PC-9 (cell line): ENCODE data around the gene MGAT5. TPM values are rescaled to one million over a fixed set of nuclear protein-coding genes. Genes with fewer than 3 reads are reported as not detected.

Source experiments
- BruUV-seq: library from RNA; stranded (reverse); fragments of 400-500 nt; replicated peaks from 2 replicates; lab custom pipeline; 2021; lab: Mats Ljungman, UMichigan
- CTCF ChIA-PET: fragments of 300-600 bp; sonication (Branson Sonifier 250); formaldehyde crosslinking; loops from one replicate; lab custom pipeline; 2022; ENCODE audit warnings: antibody characterized with exemption; lab: Charles Lee
- POLR2A ChIA-PET: fragments of 300-600 bp; sonication (Branson Sonifier 250); formaldehyde crosslinking; loops from one replicate; lab custom pipeline; 2022; ENCODE audit warnings: antibody characterized with exemption; ENCODE audit not compliant: unreplicated experiment; lab: Charles Lee
- DNase-seq, 2 experiments: peaks; one replicate each; pipeline versions ENCODE4 v3.0.0 to v3.0.0-alpha.2; 2015 to 2022; ENCODE audit warnings: mixed read lengths in 1 of 2
- H2AFZ ChIP-seq: fragments of 200-600 bp; sonication (generic); 2 replicates; pipeline ENCODE4 v1.8.1; 2017; ENCODE audit warnings: antibody characterized with exemption
- H3F3A ChIP-seq: fragments of 200-600 bp; sonication (generic); 2 replicates; pipeline ENCODE4 v1.8.1; 2017; ENCODE audit warnings: antibody characterized with exemption, mild to moderate bottlenecking, low read depth; ENCODE audit not compliant: insufficient read depth
- H3K27ac ChIP-seq: fragments of 200-600 bp; sonication (generic); 2 replicates; pipeline ENCODE4 v1.6.1; 2016; ENCODE audit warnings: mixed run types
- H3K27me3 ChIP-seq: fragments of 200-600 bp; sonication (generic); 2 replicates; pipeline ENCODE4 v1.6.1; 2016; ENCODE audit warnings: low read depth, mixed run types; ENCODE audit not compliant: insufficient read depth
- H3K36me3 ChIP-seq: fragments of 200-600 bp; sonication (generic); 2 replicates; pipeline ENCODE4 v1.6.1; 2016; ENCODE audit warnings: low read depth, mixed run types
- H3K4me1 ChIP-seq: fragments of 200-600 bp; sonication (generic); replicated peaks from 2 replicates; pipeline ENCODE4 v1.6.1; 2016; ENCODE audit warnings: mixed run types; ENCODE audit not compliant: insufficient read depth
- H3K4me2 ChIP-seq: fragments of 200-600 bp; sonication (generic); 2 replicates; pipeline ENCODE4 v1.6.1; 2017; ENCODE audit warnings: mixed run types
- H3K4me3 ChIP-seq: fragments of 200-600 bp; sonication (generic); 2 replicates; pipeline ENCODE4 v1.6.1; 2016; ENCODE audit warnings: mixed run types
- H3K79me2 ChIP-seq: fragments of 200-600 bp; sonication (generic); 2 replicates; pipeline ENCODE4 v1.6.1; 2017; ENCODE audit warnings: low read depth, mixed run types
- H3K9me2 ChIP-seq: fragments of 200-600 bp; sonication (generic); 2 replicates; pipeline ENCODE4 v1.8.1; 2017; ENCODE audit warnings: mild to moderate bottlenecking; ENCODE audit not compliant: insufficient read depth
- H3K9me3 ChIP-seq: fragments of 200-600 bp; sonication (generic); 2 replicates; pipeline ENCODE4 v1.8.1; 2016; ENCODE audit warnings: low read depth; ENCODE audit not compliant: insufficient read depth
- H4K20me1 ChIP-seq: fragments of 200-600 bp; sonication (generic); 2 replicates; pipeline ENCODE4 v1.8.1; 2017; ENCODE audit not compliant: insufficient read depth
- EZH2 ChIP-seq: fragments of 200-600 bp; sonication (generic); IDR thresholded peaks from 2 replicates; pipeline ENCODE4 v1.8.0; 2017; ENCODE audit warnings: antibody characterized with exemption, low read depth
- intact Hi-C: fragments of 100-400 bp; cut with micrococcal nuclease; formaldehyde crosslinking; loops from one replicate; pipeline ENCODE4 v1.10.0; 2022; ENCODE audit not compliant: unreplicated experiment
- total RNA-seq: library from RNA; stranded (reverse); gene quantifications from 2 replicates; pipeline ENCODE4 v1.2.3, GENCODE V29; 2021
- TF ChIP-seq, protein P1 (sequence below): fragments of 200-600 bp; sonication (generic); conservative IDR thresholded peaks from 2 replicates; pipeline ENCODE4 v1.6.1; 2017; ENCODE audit warnings: mixed run types, antibody characterized with exemption, mild to moderate bottlenecking, moderate library complexity

MGAT5 gene
- total RNA-seq, 1 experiment from 2014 or later, result 33.5 TPM

DNA sequence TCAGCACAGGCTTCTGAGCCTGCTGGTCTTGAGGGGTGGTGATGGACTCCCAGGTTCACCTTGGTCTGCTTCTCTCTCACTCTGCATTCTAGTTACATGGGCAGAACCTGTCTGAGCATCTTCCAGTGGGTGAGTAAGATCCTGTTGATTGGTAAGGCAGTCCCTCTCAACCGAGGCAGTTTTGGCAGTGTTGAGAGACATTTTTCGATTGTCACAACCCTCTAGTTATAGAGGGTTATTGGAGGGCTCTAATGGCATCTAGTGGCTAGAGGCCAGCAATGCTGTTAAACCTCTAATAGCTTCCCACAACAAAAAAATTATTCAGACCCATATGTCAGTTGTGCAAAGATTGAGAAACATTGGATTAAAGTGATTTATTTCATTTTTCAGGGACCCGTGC lies 9.3 kb upstream of the MGAT5 start:
- Histone ChIP-seq H2AFZ (no peak overlapping the region), H3F3A (no peaks in the 10 kb centered on the region), H3K4me1 (no peaks in the 10 kb centered on the region), H3K27me3 (no peaks in the 10 kb centered on the region), H3K36me3 (no peaks in the 10 kb centered on the region), H3K9me2 (no peaks in the 10 kb centered on the region), H3K9me3 (no peaks in the 10 kb centered on the region), H3K4me3 (no peak overlapping the region), H3K27ac (no peak overlapping the region), H3K4me2 (no peak overlapping the region), H4K20me1 (0 out of 2 replicates have a peak, but pooled peaks cover 3% of the 10 kb centered on the region), H3K79me2 (no peaks in the 10 kb centered on the region)
- TF ChIP-seq, protein P1, sequence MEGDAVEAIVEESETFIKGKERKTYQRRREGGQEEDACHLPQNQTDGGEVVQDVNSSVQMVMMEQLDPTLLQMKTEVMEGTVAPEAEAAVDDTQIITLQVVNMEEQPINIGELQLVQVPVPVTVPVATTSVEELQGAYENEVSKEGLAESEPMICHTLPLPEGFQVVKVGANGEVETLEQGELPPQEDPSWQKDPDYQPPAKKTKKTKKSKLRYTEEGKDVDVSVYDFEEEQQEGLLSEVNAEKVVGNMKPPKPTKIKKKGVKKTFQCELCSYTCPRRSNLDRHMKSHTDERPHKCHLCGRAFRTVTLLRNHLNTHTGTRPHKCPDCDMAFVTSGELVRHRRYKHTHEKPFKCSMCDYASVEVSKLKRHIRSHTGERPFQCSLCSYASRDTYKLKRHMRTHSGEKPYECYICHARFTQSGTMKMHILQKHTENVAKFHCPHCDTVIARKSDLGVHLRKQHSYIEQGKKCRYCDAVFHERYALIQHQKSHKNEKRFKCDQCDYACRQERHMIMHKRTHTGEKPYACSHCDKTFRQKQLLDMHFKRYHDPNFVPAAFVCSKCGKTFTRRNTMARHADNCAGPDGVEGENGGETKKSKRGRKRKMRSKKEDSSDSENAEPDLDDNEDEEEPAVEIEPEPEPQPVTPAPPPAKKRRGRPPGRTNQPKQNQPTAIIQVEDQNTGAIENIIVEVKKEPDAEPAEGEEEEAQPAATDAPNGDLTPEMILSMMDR, result no peak
- no peak for TF ChIP-seq EZH2
- ChIA-PET POLR2A (no interaction called here), CTCF (interaction anchor here (0.6 to 1.4 kb wide), 4 partner anchors 29 to 303 kb away, joined by 3 to 14 read pairs (median 5); no protein-coding TSS in a partner anchor)
- DNase-seq, result no peak
- intact Hi-C loops, result loop anchor here (2.0 kb wide), 1 partner anchor 358 kb away; no protein-coding TSS in a partner anchor
- no TSS peak for BruUV-seq

DNA sequence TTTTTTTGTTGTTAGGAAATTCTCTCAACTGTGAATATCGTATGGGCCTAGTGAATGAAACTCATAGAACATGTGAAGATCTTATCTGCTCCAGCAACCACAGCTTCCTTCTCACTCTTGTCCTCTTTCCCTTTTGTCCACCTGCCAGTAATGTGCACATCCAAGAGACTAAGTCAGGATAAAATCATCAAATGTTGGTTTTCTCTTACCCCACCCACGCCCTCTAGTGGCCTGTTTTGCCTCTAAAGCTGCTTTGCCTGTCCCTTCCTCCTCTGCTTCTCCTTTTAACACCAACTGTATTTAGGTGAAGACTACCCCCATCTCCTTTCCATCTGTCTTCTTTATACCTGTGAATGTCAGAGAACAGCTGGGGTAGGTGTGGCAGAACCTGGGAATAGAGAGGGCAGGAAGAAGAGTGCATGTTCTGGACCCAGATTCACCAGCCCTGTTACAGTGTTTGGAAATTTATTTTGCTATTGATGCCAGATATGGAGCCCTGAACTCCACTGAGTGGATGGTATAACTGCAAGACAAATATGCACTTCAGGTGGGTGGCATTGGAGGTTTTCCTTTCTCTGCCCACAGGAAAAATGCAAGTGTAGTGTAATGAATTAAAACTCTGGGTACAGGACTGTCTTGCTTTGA lies 8.4 kb upstream of the MGAT5 start:
- no TSS peak for BruUV-seq
- intact Hi-C loops, result loop anchor here (1.0 to 5.0 kb wide), 4 partner anchors 127 to 359 kb away; no protein-coding TSS in a partner anchor
- no peak for TF ChIP-seq EZH2
- TF ChIP-seq, protein P1, result peak; percentile 89

GRCh38 chr2:134246154-134246874 lies 7.6 kb upstream of the MGAT5 start:
- 0 out of 2 replicates have a peak, but pooled peaks cover 3% of the 10 kb centered on the region for H4K20me1 ChIP-seq
- H3K36me3 ChIP-seq, result no peaks in the 10 kb centered on the region
- no peaks in the 10 kb centered on the region for H3K27me3 ChIP-seq
- no peaks in the 10 kb centered on the region for H3K79me2 ChIP-seq
- ChIA-PET POLR2A (interaction anchor here (0.7 kb wide), 1 partner anchor 65 kb away, joined by 17 read pairs; no protein-coding TSS in a partner anchor), CTCF (interaction anchor here (0.6 to 1.4 kb wide), 3 partner anchors 30 to 128 kb away, joined by 6 to 14 read pairs (median 6); no protein-coding TSS in a partner anchor)
- no peaks in the 10 kb centered on the region for H3F3A ChIP-seq
- H3K4me3 ChIP-seq, result no peak overlapping the region
- DNase-seq, result no peak
- no peaks in the 10 kb centered on the region for H3K4me1 ChIP-seq
- intact Hi-C loops, result loop anchor here (5.0 kb wide), 1 partner anchor 166 kb away; no protein-coding TSS in a partner anchor
- H2AFZ ChIP-seq, result no peak overlapping the region
- H3K9me3 ChIP-seq, result no peaks in the 10 kb centered on the region
- no TSS peak for BruUV-seq
- TF ChIP-seq, protein P1, result no peak
- no peak for TF ChIP-seq EZH2
- H3K27ac ChIP-seq, result no peak overlapping the region
- no peaks in the 10 kb centered on the region for H3K9me2 ChIP-seq
- H3K4me2 ChIP-seq, result no peak overlapping the region

More for the DNA sequence above, 8.4 kb upstream of the MGAT5 start:
- POLR2A ChIA-PET, result no interaction called here
- H3K9me3 ChIP-seq, result no peaks in the 10 kb centered on the region
- no peak overlapping the region for H3K4me2 ChIP-seq
- peak; percentile 46 to 63 for DNase-seq
- no peaks in the 10 kb centered on the region for H3K27me3 ChIP-seq
- H3K36me3 ChIP-seq, result no peaks in the 10 kb centered on the region
- no peaks in the 10 kb centered on the region for H3F3A ChIP-seq
- CTCF ChIA-PET, result interaction anchor here (0.6 to 1.4 kb wide), 5 partner anchors 30 to 302 kb away, joined by 3 to 14 read pairs (median 6); no protein-coding TSS in a partner anchor
- no peak overlapping the region for H3K4me3 ChIP-seq
- H3K79me2 ChIP-seq, result no peaks in the 10 kb centered on the region
- no peak overlapping the region for H3K27ac ChIP-seq
- no peaks in the 10 kb centered on the region for H3K4me1 ChIP-seq
- H4K20me1 ChIP-seq, result 0 out of 2 replicates have a peak, but pooled peaks cover 3% of the 10 kb centered on the region
- H2AFZ ChIP-seq, result no peak overlapping the region
- H3K9me2 ChIP-seq, result no peaks in the 10 kb centered on the region
